ENCODE measurements around the gene DISC1. TPM values are rescaled to one million over a fixed set of nuclear protein-coding genes. Genes with fewer than 3 reads are reported as not detected.

DISC1 gene
- total and polyA plus RNA-seq, 2 experiments from 2014 or later = 0.43 to 1.2 TPM

DNA sequence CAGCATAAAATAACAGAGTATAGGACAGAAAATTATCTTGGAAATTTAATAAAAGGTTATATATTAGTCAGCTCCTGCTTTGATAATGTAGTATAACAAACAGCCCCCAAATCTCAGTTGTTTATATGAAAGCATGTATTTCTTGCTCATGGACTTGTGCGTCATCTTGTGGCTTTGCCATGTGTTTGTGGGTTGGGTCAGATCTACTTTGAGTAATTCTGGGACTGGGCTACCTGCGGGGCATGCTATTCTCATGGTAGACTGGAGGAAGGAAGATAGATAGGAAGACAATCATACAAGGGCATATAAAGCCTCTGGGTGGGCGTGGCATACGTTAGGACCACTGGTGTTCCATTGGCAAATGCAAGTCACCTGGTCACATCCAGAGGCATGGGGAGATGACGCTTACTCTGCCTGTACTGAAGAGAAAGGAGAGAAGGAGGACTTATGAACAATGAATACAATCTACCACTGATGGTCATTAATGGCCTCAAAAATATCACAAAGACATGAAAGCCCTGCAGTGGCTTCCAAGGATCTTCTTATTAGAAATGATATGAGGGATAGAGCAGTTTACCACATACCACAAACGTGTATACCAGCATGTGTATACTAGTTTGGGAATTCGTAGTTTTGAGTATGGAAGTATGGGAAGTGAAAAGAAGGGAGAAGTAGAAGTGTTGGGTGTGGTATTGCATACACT, 267.0 kb downstream of the DISC1 start:
- in situ Hi-C loops (cut with MboI) = no loop called here
- no peak overlapping the region for H2AFZ ChIP-seq
- H3K27me3 ChIP-seq (replicated peaks; ENCODE audit: insufficient read depth) = no peaks in the 10 kb centered on the region
- no peaks in the 10 kb centered on the region for H3K9me3 ChIP-seq (ENCODE audit: low read depth)
- H3K4me1 ChIP-seq (ENCODE audit: insufficient read depth) = no peaks in the 10 kb centered on the region
- no peak for DNase-seq
- H4K20me1 ChIP-seq (ENCODE audit: insufficient read depth) = no peaks in the 10 kb centered on the region
- no peak overlapping the region for H3K9ac ChIP-seq
- H3F3A ChIP-seq (ENCODE audit: insufficient read depth) = no peaks in the 10 kb centered on the region
- H3K9me2 ChIP-seq (ENCODE audit: insufficient read depth) = no peaks in the 10 kb centered on the region
- H3K27ac ChIP-seq = no peak overlapping the region
- no peaks in the 10 kb centered on the region for H3K36me3 ChIP-seq (ENCODE audit: low read depth)
- 70 to 76% methylated on average over 7 of the region's 7 CpGs for WGBS, 2 experiments (ENCODE audit: low coverage in 1 of 2, low lambda C conversion rate in 2 of 2, missing lambda C conversion rate in 2 of 2)
- no peak for TF ChIP-seq EZH2 (IDR thresholded peaks at IDR 0.05; ENCODE audit: insufficient read depth, poor library complexity, severe bottlenecking)
- TF ChIP-seq EZH2phosphoT487 (IDR thresholded peaks at IDR 0.05; ENCODE audit: insufficient read depth, low read depth) = no peak
- H3K4me3 ChIP-seq = no peak overlapping the region
- no peaks in the 10 kb centered on the region for H3K79me2 ChIP-seq (ENCODE audit: insufficient read depth)
- no peak overlapping the region for H3K4me2 ChIP-seq (ENCODE audit: unreplicated experiment)

DNA sequence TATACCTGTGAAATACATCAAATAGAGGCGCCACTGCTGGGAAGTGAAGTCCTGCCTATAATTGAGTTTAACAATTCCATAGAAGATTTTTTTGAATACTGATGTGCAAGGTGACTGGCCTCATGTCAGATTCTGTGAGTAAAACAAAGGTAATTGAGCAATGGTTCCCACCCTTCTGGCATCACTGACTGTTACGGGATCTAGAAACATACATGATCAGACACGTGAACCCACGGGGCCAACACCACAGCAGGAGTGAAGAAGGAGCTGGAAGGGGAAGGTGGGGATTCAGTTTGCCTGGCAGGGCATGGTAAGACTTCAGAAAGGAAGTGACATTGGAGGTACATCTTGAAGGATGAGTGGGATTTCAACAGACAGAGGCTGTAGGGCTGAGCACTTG, 270.2 kb downstream of the DISC1 start:
- no peak for TF ChIP-seq EZH2phosphoT487 (IDR thresholded peaks at IDR 0.05; ENCODE audit: insufficient read depth, low read depth)
- no peak for TF ChIP-seq EZH2 (IDR thresholded peaks at IDR 0.05; ENCODE audit: insufficient read depth, poor library complexity, severe bottlenecking)
- Histone ChIP-seq H3K9ac (no peak overlapping the region), H3K27me3 (replicated peaks; ENCODE audit: insufficient read depth) (no peaks in the 10 kb centered on the region), H3K79me2 (ENCODE audit: insufficient read depth) (no peaks in the 10 kb centered on the region), H3K4me1 (ENCODE audit: insufficient read depth) (no peaks in the 10 kb centered on the region), H3K4me2 (ENCODE audit: unreplicated experiment) (no peak overlapping the region), H3F3A (ENCODE audit: insufficient read depth) (no peaks in the 10 kb centered on the region), H3K9me2 (ENCODE audit: insufficient read depth) (no peaks in the 10 kb centered on the region), H3K27ac (no peak overlapping the region), H3K4me3 (no peak overlapping the region), H3K36me3 (ENCODE audit: low read depth) (no peaks in the 10 kb centered on the region), H4K20me1 (ENCODE audit: insufficient read depth) (no peaks in the 10 kb centered on the region), H3K9me3 (ENCODE audit: low read depth) (no peaks in the 10 kb centered on the region), H2AFZ (no peak overlapping the region)
- 81 to 92% methylated on average over 4 of the region's 4 CpGs for WGBS, 2 experiments (ENCODE audit: low coverage in 1 of 2, low lambda C conversion rate in 2 of 2, missing lambda C conversion rate in 2 of 2)
- in situ Hi-C loops (cut with MboI) = no loop called here
- DNase-seq = no peak

DNA sequence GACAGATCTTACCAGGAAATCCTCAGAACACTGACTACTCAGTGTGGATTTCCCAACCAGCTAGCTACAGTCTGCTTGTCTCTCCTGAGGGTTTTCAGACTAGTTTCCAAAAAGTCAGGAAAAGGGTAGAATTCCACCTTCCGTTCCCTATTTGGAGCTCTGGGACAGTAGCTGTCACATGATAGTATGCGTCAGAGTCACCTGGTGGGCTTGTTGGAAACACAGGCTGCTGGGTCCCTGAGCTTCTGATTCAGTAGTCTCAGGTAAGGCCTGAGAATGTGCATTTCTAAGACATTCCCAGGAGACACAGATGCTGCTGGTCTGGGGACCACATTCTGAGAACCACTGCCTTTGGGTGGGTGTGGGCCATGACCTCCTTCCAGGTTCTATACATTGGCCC, 272.5 kb downstream of the DISC1 start:
- no peaks in the 10 kb centered on the region for H4K20me1 ChIP-seq (ENCODE audit: insufficient read depth)
- 98 to 100% methylated on average over 2 of the region's 2 CpGs for WGBS, 2 experiments (ENCODE audit: low coverage in 1 of 2, low lambda C conversion rate in 2 of 2, missing lambda C conversion rate in 2 of 2)
- H3K9me3 ChIP-seq (ENCODE audit: low read depth) = no peaks in the 10 kb centered on the region
- no peak overlapping the region for H3K4me2 ChIP-seq (ENCODE audit: unreplicated experiment)
- TF ChIP-seq EZH2phosphoT487 (IDR thresholded peaks at IDR 0.05; ENCODE audit: insufficient read depth, low read depth) (no peak), EZH2 (IDR thresholded peaks at IDR 0.05; ENCODE audit: insufficient read depth, poor library complexity, severe bottlenecking) (no peak)
- no peak for DNase-seq
- no peaks in the 10 kb centered on the region for H3K36me3 ChIP-seq (ENCODE audit: low read depth)
- H2AFZ ChIP-seq = no peak overlapping the region
- in situ Hi-C loops (cut with MboI) = no loop called here
- no peaks in the 10 kb centered on the region for H3F3A ChIP-seq (ENCODE audit: insufficient read depth)
- H3K9ac ChIP-seq = no peak overlapping the region
- H3K9me2 ChIP-seq (ENCODE audit: insufficient read depth) = no peaks in the 10 kb centered on the region
- H3K27ac ChIP-seq = no peak overlapping the region
- H3K79me2 ChIP-seq (ENCODE audit: insufficient read depth) = no peaks in the 10 kb centered on the region
- no peaks in the 10 kb centered on the region for H3K4me1 ChIP-seq (ENCODE audit: insufficient read depth)
- H3K27me3 ChIP-seq (replicated peaks; ENCODE audit: insufficient read depth) = no peaks in the 10 kb centered on the region
- H3K4me3 ChIP-seq = no peak overlapping the region

DNA sequence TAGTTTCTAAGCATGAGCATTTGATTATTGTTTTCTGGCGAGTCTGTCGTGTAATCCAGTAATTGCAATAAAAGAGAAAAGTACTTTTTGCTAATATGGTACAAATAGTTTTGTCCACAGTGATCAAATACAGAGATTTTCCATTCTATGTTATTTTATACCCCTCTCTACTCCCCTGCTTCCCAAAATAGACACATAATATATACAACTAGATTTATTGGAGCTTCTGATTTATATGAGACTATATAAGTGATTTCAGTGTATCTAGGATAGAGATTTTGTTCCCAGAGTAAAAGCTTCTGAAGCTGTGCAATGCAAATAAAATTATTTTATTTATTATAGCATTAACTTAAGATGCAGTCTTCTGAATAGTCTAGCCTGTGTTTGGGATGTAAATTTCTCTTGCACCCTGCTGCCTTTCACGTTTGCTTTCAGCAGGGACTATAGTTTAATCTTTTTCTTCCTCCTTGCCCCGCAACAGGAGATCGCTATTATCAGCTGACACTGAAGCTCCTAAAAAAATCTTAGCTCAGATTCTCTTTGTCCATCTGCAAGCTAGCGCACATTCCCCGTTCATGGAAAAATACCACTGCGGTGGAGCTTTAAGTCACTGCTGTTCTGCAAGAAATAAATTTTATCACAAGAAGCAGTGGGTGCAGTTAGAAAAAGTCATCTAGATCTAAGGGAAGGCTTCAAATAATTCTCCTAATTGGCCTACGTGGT, 273.3 kb downstream of the DISC1 start:
- Histone ChIP-seq H2AFZ (no peak overlapping the region), H3F3A (ENCODE audit: insufficient read depth) (no peaks in the 10 kb centered on the region), H3K79me2 (ENCODE audit: insufficient read depth) (no peaks in the 10 kb centered on the region), H3K27ac (no peak overlapping the region), H4K20me1 (ENCODE audit: insufficient read depth) (no peaks in the 10 kb centered on the region), H3K9me3 (ENCODE audit: low read depth) (no peaks in the 10 kb centered on the region), H3K4me1 (ENCODE audit: insufficient read depth) (no peaks in the 10 kb centered on the region), H3K9me2 (ENCODE audit: insufficient read depth) (no peaks in the 10 kb centered on the region), H3K4me3 (no peak overlapping the region), H3K36me3 (ENCODE audit: low read depth) (no peaks in the 10 kb centered on the region), H3K27me3 (replicated peaks; ENCODE audit: insufficient read depth) (no peaks in the 10 kb centered on the region), H3K4me2 (ENCODE audit: unreplicated experiment) (no peak overlapping the region), H3K9ac (no peak overlapping the region)
- TF ChIP-seq EZH2phosphoT487 (IDR thresholded peaks at IDR 0.05; ENCODE audit: insufficient read depth, low read depth) (no peak), EZH2 (IDR thresholded peaks at IDR 0.05; ENCODE audit: insufficient read depth, poor library complexity, severe bottlenecking) (no peak)
- WGBS, 2 experiments (ENCODE audit: low coverage in 1 of 2, low lambda C conversion rate in 2 of 2, missing lambda C conversion rate in 2 of 2) = 62 to 65% methylated on average over 9 of the region's 9 CpGs
- in situ Hi-C loops (cut with MboI) = no loop called here
- DNase-seq = no peak

All from GM23248 (cell line).